C4-2B (cell line): ENCODE data around the gene FAM193A.

Source experiments
- H3K27ac ChIP-seq: fragments of 450-650 bp; 2 replicates; pipeline ENCODE4 v1.5.1; 2017
- CTCF ChIP-seq: fragments of 450-650 bp; conservative IDR thresholded peaks from 2 replicates; pipeline ENCODE4 v1.5.1; 2017; ENCODE audit warnings: mild to moderate bottlenecking
- ZFX ChIP-seq: fragments of 450-650 bp; IDR thresholded peaks from 2 replicates; pipeline ENCODE4 v1.6.1; 2017

The FAM193A gene

GRCh38 chr4:2684486-2684885, 148.0 kb downstream of the FAM193A start:
- TF ChIP-seq CTCF: no peak
- no peak for TF ChIP-seq ZFX
- no peak overlapping the region for H3K27ac ChIP-seq

DNA sequence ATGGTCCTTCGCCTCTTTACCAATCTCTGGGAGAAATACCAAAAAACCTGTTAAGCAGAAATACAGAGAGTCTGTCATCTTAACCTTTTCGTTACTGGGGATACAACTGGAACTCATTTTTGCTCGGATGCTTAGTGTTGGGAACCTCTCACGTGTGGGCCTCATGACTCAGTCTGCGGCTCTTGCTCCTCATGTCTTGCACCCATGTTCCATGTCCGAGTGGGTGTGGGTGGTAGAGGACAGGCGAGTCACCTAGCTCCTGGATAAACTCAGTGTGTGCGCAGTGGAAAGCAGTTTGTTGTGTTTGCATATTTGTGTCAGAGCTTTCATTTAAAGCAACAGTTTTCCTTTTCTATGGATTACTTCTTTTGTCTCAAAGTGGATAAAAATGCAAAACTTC, 149.1 kb downstream of the FAM193A start:
- TF ChIP-seq ZFX: no peak
- TF ChIP-seq CTCF: no peak
- H3K27ac ChIP-seq: no peak overlapping the region

DNA sequence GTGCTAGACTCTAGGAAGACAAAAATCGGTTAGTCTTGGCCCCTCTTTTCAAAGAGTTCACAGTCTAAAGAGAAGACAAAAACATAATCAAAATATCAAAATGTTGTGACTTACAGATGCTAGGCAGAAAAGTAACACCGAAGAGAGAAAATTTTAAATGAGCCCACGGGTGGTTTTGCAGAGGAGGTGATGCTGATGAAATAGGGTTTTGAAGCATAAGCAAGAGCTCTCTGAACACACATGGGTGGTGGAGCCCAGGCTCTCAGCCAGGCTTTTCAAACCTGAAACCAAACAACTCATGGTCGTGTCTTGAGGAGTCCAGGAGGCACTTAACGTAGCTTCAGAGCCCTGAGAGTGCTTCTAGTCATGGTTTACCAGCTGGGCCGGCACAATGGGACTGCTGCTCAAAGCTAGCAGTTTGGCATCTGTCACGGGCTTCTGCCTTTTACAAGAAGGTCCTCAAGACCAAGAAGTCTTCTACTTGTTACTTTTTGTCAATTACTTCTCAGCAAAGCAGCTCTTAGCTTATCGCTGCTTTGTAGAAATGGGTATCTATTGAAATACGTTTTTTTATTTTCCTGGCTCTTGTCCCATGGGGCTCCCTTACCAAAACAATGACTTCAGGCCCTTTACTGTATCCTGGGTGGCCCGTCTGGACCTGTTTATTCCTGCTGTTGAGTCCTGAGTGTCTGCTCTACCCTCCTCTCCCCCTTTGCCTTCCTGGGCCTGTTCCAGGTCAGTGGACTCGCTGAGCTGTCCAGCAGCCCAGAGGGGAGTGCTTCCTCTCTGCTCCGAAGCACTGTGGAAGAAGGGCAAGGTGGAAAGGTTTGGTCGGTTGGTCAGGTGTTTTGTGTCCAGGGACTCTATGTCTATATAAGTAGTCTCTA, 150.2 kb downstream of the FAM193A start:
- TF ChIP-seq ZFX (no peak), CTCF (no peak)
- H3K27ac ChIP-seq: no peak overlapping the region

DNA sequence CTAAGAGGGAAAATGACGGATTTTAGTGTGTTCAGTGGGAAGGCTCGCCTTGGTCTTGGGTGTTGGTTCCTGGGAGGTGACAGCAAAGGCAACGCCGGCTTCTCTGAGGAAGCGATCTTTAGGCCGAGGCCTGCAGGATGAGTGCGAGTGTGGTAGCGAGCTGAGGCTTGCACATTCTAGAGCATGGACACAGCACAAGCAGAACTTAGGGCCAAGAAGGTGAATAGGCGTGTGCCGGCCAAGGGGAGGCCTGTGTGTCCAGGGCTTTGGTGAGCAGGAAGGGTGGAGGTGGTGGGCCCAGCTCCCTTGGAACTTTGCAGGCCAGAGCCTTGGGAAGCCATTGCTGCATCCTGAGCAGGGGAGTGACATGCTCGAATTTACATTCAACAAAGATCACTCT, 151.8 kb downstream of the FAM193A start:
- no peak for TF ChIP-seq ZFX
- no peak for TF ChIP-seq CTCF
- no peak overlapping the region for H3K27ac ChIP-seq

GRCh38 chr4:2688697-2689096, 152.2 kb downstream of the FAM193A start:
- H3K27ac ChIP-seq: no peak overlapping the region
- no peak for TF ChIP-seq ZFX
- no peak for TF ChIP-seq CTCF

GRCh38 chr4:2689114-2689513, 152.7 kb downstream of the FAM193A start:
- no peak overlapping the region for H3K27ac ChIP-seq
- TF ChIP-seq CTCF (no peak), ZFX (no peak)

DNA sequence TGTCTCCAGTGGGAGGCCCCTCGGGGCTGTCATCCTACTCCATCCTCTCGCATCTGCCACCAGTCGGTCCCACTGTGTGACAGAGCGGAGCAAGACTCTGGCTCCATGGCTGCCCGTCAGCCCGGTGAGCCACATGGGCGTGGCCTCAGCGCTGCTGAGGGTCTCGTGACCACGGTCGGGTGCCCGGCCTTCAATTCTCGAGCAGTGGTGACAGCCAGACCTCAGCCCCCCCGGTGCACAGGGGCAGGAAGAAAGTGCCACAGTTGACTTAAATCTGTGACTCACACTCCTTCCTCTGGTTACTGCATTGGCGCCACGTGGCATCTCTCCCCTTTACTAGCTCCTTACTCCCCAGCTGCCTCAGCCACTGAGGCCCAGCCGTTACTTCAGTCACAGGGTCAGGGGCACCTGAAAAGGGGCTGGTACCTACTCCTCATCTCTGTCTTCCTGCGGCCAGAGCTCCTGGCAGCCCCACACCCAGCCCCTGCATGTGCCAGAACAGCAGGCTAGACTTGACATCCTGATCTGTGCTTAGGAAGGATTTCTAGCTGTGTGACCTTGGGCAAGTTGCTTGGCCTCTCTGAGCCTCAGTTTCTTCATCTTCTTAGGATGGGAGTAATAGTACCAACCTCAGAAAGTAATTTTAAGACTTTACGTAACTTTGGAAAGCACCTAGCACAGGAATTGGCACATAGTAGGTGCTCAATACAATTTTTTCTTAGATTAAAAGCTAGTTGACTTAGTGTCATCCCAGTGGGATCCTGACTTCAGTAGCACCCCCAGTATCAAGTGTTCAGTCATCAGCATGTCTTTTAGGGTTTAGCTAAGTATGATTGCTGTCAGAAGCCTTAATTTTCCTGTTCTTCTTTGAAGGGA, 153.6 kb downstream of the FAM193A start:
- no peak for TF ChIP-seq CTCF
- no peak for TF ChIP-seq ZFX
- H3K27ac ChIP-seq: no peak overlapping the region
